WTC11 (cell line): ENCODE results near the gene SRSF1. TPM values are rescaled to one million over a fixed set of nuclear protein-coding genes. Genes with fewer than 3 reads are reported as not detected.

Experiments
- ATAC-seq: fragments of 200-7000 bp; cut with Tn5 transposase; 2 replicates; pipeline ENCODE4 v1.10.0; 2021; ENCODE audit warnings: mild to moderate bottlenecking, moderate library complexity
- CTCF ChIA-PET: fragments of 300-600 bp; sonication (Branson Sonifier 250); formaldehyde crosslinking; loops from one replicate; lab custom pipeline; 2021; ENCODE audit warnings: antibody characterized with exemption; lab: Charles Lee
- POLR2A ChIA-PET: fragments of 350-600 bp; sonication (Branson Sonifier 250); formaldehyde crosslinking; loops from one replicate; lab custom pipeline; 2021; ENCODE audit warnings: antibody characterized with exemption; lab: Charles Lee
- DNase-seq: peaks from one replicate; pipeline ENCODE4 v3.0.0; 2021; ENCODE audit warnings: low spot score
- H3K27ac Mint-ChIP-seq: 2 replicates; pipeline ENCODE4 v1.8.0; 2021; ENCODE audit warnings: mixed read lengths
- H3K27me3 Mint-ChIP-seq: 2 replicates; pipeline ENCODE4 v1.8.0; 2021; ENCODE audit warnings: low read depth, mild to moderate bottlenecking, moderate library complexity, mixed read lengths
- H3K36me3 Mint-ChIP-seq: 2 replicates; pipeline ENCODE4 v1.8.0; 2021; ENCODE audit warnings: mixed read lengths
- H3K4me1 Mint-ChIP-seq: 2 replicates; pipeline ENCODE4 v1.8.0; 2022; ENCODE audit warnings: mixed read lengths
- H3K4me3 Mint-ChIP-seq: 2 replicates; pipeline ENCODE4 v1.8.0; 2021; ENCODE audit warnings: mild to moderate bottlenecking, moderate library complexity, mixed read lengths
- H3K9me3 Mint-ChIP-seq: 2 replicates; pipeline ENCODE4 v1.8.0; 2021; ENCODE audit warnings: mixed read lengths
- CREM ChIP-seq: sonication (generic); formaldehyde crosslinking; IDR thresholded peaks from 2 replicates; pipeline ENCODE4 v1.8.1; 2022; ENCODE audit warnings: mild to moderate bottlenecking, missing genetic modification reagents, moderate library complexity
- E2F1 ChIP-seq: sonication (generic); formaldehyde crosslinking; IDR thresholded peaks from 2 replicates; pipeline ENCODE4 v1.8.0; 2022; ENCODE audit warnings: mild to moderate bottlenecking, missing genetic modification reagents
- ESRRA ChIP-seq: sonication (generic); formaldehyde crosslinking; IDR thresholded peaks from 2 replicates; pipeline ENCODE4 v1.8.1; 2022; ENCODE audit warnings: mild to moderate bottlenecking, missing genetic modification reagents, borderline replicate concordance
- IRF2 ChIP-seq: sonication (generic); formaldehyde crosslinking; IDR thresholded peaks from 2 replicates; pipeline ENCODE4 v1.8.0; 2022; ENCODE audit warnings: low read depth, missing genetic modification reagents, borderline replicate concordance
- SOX15 ChIP-seq: fragments of 250-450 bp; sonication (Bioruptor Pico); IDR thresholded peaks from 2 replicates; pipeline ENCODE4 v1.9.0; 2021; ENCODE audit warnings: mild to moderate bottlenecking
- USF2 ChIP-seq: sonication (generic); formaldehyde crosslinking; IDR thresholded peaks from 2 replicates; pipeline ENCODE4 v1.8.1; 2023; ENCODE audit warnings: mild to moderate bottlenecking, missing genetic modification reagents, moderate library complexity
- ZNF121 ChIP-seq: sonication (generic); formaldehyde crosslinking; IDR thresholded peaks from 2 replicates; pipeline ENCODE4 v1.8.0; 2023; ENCODE audit warnings: missing genetic modification reagents
- ZNF219 ChIP-seq: sonication (generic); formaldehyde crosslinking; IDR thresholded peaks from 2 replicates; pipeline ENCODE4 v1.8.0; 2023; ENCODE audit warnings: missing genetic modification reagents, mild to moderate bottlenecking, borderline replicate concordance
- ZNF232 ChIP-seq: sonication (generic); formaldehyde crosslinking; IDR thresholded peaks from 2 replicates; pipeline ENCODE4 v1.8.0; 2022; ENCODE audit warnings: mild to moderate bottlenecking, missing genetic modification reagents
- ZNF281 ChIP-seq: sonication (generic); formaldehyde crosslinking; IDR thresholded peaks from 2 replicates; pipeline ENCODE4 v1.8.0; 2023; ENCODE audit warnings: mild to moderate bottlenecking, missing genetic modification reagents
- ZNF423 ChIP-seq: fragments of 250-450 bp; sonication (Bioruptor Pico); IDR thresholded peaks from 2 replicates; pipeline ENCODE4 v2.1.2; 2022; ENCODE audit warnings: mild to moderate bottlenecking, moderate library complexity
- total RNA-seq: library from RNA; stranded (reverse); gene quantifications from 3 replicates; pipeline ENCODE4 v1.2.3, GENCODE V29; 2021
- TF ChIP-seq, protein P1 (sequence below): sonication (generic); formaldehyde crosslinking; IDR thresholded peaks from 2 replicates; pipeline ENCODE4 v1.8.1; 2022; ENCODE audit warnings: mild to moderate bottlenecking, moderate library complexity, missing genetic modification reagents
- TF ChIP-seq, protein P2 (sequence below): sonication (generic); formaldehyde crosslinking; IDR thresholded peaks from 2 replicates; pipeline ENCODE4 v1.8.1; 2023; ENCODE audit warnings: mild to moderate bottlenecking, missing genetic modification reagents, moderate library complexity
- TF ChIP-seq, protein P3 (sequence below): sonication (generic); formaldehyde crosslinking; IDR thresholded peaks from 2 replicates; pipeline ENCODE4 v1.8.0; 2022; ENCODE audit warnings: mild to moderate bottlenecking, missing genetic modification reagents
- TF ChIP-seq, protein P4 (sequence below): sonication (generic); formaldehyde crosslinking; conservative IDR thresholded peaks from 2 replicates; pipeline ENCODE4 v1.8.1; 2022; ENCODE audit warnings: mild to moderate bottlenecking, missing genetic modification reagents
- TF ChIP-seq, protein P5 (sequence below): sonication (generic); formaldehyde crosslinking; IDR thresholded peaks from 2 replicates; pipeline ENCODE4 v1.8.1; 2023; ENCODE audit warnings: mild to moderate bottlenecking, moderate library complexity, missing genetic modification reagents
- TF ChIP-seq, protein P6 (sequence below): fragments of 250-450 bp; sonication (Bioruptor Pico); IDR thresholded peaks from 2 replicates; pipeline ENCODE4 v1.9.0; 2021; ENCODE audit warnings: mild to moderate bottlenecking, borderline replicate concordance

Gene SRSF1
- total RNA-seq, 1 experiment from 2014 or later = 387 TPM

GRCh38 chr17:57980522-57980921, 26.5 kb downstream of the SRSF1 start:
- no peak overlapping the region for H3K4me3 Mint-ChIP-seq
- POLR2A ChIA-PET = no interaction called here

More at GRCh38 chr17:57980522-57980921, 26.5 kb downstream of the SRSF1 start:
- H3K4me1 Mint-ChIP-seq = peaks cover 24% of the 10 kb centered on the region
- no peak overlapping the region for H3K27ac Mint-ChIP-seq
- CTCF ChIA-PET = interaction anchor here (1.2 kb wide), 1 partner anchor 19 kb away, joined by 4 read pairs; no protein-coding TSS in a partner anchor
- no peak for TF ChIP-seq CREM (CRISPR knock-in tag)
- no peak for TF ChIP-seq USF2 (CRISPR knock-in tag)
- TF ChIP-seq, protein P1, sequence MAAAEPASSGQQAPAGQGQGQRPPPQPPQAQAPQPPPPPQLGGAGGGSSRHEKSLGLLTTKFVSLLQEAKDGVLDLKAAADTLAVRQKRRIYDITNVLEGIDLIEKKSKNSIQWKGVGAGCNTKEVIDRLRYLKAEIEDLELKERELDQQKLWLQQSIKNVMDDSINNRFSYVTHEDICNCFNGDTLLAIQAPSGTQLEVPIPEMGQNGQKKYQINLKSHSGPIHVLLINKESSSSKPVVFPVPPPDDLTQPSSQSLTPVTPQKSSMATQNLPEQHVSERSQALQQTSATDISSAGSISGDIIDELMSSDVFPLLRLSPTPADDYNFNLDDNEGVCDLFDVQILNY = no peak
- TF ChIP-seq ESRRA (CRISPR knock-in tag) = no peak
- TF ChIP-seq ZNF232 (CRISPR knock-in tag) = no peak
- no peak for TF ChIP-seq ZNF121 (CRISPR knock-in tag)
- no peak for TF ChIP-seq SOX15
- TF ChIP-seq, protein P2, sequence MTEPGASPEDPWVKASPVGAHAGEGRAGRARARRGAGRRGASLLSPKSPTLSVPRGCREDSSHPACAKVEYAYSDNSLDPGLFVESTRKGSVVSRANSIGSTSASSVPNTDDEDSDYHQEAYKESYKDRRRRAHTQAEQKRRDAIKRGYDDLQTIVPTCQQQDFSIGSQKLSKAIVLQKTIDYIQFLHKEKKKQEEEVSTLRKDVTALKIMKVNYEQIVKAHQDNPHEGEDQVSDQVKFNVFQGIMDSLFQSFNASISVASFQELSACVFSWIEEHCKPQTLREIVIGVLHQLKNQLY (CRISPR knock-in tag) = no peak
- no peak for TF ChIP-seq ZNF219 (CRISPR knock-in tag)
- no peak for TF ChIP-seq ZNF423 (CRISPR knock-in tag)
- TF ChIP-seq, protein P3, sequence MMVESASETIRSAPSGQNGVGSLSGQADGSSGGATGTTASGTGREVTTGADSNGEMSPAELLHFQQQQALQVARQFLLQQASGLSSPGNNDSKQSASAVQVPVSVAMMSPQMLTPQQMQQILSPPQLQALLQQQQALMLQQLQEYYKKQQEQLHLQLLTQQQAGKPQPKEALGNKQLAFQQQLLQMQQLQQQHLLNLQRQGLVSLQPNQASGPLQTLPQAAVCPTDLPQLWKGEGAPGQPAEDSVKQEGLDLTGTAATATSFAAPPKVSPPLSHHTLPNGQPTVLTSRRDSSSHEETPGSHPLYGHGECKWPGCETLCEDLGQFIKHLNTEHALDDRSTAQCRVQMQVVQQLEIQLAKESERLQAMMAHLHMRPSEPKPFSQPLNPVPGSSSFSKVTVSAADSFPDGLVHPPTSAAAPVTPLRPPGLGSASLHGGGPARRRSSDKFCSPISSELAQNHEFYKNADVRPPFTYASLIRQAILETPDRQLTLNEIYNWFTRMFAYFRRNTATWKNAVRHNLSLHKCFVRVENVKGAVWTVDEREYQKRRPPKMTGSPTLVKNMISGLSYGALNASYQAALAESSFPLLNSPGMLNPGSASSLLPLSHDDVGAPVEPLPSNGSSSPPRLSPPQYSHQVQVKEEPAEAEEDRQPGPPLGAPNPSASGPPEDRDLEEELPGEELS = no peak
- TF ChIP-seq, protein P4, sequence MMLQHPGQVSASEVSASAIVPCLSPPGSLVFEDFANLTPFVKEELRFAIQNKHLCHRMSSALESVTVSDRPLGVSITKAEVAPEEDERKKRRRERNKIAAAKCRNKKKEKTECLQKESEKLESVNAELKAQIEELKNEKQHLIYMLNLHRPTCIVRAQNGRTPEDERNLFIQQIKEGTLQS (CRISPR knock-in tag) = no peak
- no peak for TF ChIP-seq IRF2
- no peak for TF ChIP-seq E2F1 (CRISPR knock-in tag)
- TF ChIP-seq, protein P5, sequence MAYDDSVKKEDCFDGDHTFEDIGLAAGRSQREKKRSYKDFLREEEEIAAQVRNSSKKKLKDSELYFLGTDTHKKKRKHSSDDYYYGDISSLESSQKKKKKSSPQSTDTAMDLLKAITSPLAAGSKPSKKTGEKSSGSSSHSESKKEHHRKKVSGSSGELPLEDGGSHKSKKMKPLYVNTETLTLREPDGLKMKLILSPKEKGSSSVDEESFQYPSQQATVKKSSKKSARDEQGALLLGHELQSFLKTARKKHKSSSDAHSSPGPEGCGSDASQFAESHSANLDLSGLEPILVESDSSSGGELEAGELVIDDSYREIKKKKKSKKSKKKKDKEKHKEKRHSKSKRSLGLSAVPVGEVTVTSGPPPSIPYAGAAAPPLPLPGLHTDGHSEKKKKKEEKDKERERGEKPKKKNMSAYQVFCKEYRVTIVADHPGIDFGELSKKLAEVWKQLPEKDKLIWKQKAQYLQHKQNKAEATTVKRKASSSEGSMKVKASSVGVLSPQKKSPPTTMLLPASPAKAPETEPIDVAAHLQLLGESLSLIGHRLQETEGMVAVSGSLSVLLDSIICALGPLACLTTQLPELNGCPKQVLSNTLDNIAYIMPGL = no peak
- TF ChIP-seq, protein P6, sequence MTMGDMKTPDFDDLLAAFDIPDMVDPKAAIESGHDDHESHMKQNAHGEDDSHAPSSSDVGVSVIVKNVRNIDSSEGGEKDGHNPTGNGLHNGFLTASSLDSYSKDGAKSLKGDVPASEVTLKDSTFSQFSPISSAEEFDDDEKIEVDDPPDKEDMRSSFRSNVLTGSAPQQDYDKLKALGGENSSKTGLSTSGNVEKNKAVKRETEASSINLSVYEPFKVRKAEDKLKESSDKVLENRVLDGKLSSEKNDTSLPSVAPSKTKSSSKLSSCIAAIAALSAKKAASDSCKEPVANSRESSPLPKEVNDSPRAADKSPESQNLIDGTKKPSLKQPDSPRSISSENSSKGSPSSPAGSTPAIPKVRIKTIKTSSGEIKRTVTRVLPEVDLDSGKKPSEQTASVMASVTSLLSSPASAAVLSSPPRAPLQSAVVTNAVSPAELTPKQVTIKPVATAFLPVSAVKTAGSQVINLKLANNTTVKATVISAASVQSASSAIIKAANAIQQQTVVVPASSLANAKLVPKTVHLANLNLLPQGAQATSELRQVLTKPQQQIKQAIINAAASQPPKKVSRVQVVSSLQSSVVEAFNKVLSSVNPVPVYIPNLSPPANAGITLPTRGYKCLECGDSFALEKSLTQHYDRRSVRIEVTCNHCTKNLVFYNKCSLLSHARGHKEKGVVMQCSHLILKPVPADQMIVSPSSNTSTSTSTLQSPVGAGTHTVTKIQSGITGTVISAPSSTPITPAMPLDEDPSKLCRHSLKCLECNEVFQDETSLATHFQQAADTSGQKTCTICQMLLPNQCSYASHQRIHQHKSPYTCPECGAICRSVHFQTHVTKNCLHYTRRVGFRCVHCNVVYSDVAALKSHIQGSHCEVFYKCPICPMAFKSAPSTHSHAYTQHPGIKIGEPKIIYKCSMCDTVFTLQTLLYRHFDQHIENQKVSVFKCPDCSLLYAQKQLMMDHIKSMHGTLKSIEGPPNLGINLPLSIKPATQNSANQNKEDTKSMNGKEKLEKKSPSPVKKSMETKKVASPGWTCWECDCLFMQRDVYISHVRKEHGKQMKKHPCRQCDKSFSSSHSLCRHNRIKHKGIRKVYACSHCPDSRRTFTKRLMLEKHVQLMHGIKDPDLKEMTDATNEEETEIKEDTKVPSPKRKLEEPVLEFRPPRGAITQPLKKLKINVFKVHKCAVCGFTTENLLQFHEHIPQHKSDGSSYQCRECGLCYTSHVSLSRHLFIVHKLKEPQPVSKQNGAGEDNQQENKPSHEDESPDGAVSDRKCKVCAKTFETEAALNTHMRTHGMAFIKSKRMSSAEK (CRISPR knock-in tag) = no peak
- no peak for TF ChIP-seq ZNF281 (CRISPR knock-in tag)
- TF ChIP-seq, all 79 proteins: peak for 0
- Mint-ChIP-seq H3K36me3 (peaks cover 57% of the 10 kb centered on the region), H3K27me3 (no peaks in the 10 kb centered on the region), H3K9me3 (no peaks in the 10 kb centered on the region)
- ATAC-seq (no peak), DNase-seq (no peak)
